C4-2B (cell line): ENCODE data around the gene LIPC.

Source experiments
- ZFX ChIP-seq: fragments of 450-650 bp; IDR thresholded peaks from 2 replicates; pipeline ENCODE4 v1.6.1; 2017
- TF ChIP-seq, protein P1 (sequence below): fragments of 450-650 bp; conservative IDR thresholded peaks from 2 replicates; pipeline ENCODE4 v1.5.1; 2017; ENCODE audit warnings: mild to moderate bottlenecking

DNA sequence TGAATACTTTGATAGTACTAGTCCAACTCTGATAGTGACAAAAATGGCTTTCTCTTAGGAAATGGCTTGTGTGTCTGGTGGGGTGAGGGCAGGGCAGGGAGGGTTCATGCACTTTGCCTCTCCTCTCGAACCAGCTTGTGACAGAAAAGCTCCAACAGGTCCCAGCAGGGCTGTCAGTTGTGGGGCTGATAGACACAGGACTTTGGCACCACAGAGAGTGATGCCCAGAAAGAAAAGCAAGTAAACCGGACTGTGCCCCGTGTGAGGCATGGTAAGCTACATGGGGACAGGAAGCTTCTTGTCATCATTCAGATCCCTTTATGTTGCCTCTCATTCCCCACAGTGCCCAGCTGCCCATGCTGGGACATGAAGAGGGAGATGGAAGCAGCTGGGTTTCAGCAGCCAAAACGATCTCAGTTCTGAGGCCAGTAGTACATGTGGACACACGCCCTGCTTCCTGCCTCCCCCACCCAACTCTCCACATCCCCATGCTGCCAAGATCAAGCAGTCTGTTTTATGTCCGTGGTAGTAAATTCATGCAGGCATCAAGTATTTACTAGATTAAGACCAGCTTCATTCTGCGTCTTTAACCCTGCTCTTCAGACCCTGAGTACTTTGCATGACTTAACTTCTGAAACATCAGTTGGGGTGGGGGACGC, 29.7 kb upstream of the LIPC start:
- TF ChIP-seq, protein P1, sequence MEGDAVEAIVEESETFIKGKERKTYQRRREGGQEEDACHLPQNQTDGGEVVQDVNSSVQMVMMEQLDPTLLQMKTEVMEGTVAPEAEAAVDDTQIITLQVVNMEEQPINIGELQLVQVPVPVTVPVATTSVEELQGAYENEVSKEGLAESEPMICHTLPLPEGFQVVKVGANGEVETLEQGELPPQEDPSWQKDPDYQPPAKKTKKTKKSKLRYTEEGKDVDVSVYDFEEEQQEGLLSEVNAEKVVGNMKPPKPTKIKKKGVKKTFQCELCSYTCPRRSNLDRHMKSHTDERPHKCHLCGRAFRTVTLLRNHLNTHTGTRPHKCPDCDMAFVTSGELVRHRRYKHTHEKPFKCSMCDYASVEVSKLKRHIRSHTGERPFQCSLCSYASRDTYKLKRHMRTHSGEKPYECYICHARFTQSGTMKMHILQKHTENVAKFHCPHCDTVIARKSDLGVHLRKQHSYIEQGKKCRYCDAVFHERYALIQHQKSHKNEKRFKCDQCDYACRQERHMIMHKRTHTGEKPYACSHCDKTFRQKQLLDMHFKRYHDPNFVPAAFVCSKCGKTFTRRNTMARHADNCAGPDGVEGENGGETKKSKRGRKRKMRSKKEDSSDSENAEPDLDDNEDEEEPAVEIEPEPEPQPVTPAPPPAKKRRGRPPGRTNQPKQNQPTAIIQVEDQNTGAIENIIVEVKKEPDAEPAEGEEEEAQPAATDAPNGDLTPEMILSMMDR, result no peak
- no peak for TF ChIP-seq ZFX
